ENCODE results near the gene FBN1. TPM values are rescaled to one million over a fixed set of nuclear protein-coding genes. Genes with fewer than 3 reads are reported as not detected.

FBN1 gene
- total and polyA plus RNA-seq, 4 donors, result 33.3 to 249 (median 120) TPM

DNA sequence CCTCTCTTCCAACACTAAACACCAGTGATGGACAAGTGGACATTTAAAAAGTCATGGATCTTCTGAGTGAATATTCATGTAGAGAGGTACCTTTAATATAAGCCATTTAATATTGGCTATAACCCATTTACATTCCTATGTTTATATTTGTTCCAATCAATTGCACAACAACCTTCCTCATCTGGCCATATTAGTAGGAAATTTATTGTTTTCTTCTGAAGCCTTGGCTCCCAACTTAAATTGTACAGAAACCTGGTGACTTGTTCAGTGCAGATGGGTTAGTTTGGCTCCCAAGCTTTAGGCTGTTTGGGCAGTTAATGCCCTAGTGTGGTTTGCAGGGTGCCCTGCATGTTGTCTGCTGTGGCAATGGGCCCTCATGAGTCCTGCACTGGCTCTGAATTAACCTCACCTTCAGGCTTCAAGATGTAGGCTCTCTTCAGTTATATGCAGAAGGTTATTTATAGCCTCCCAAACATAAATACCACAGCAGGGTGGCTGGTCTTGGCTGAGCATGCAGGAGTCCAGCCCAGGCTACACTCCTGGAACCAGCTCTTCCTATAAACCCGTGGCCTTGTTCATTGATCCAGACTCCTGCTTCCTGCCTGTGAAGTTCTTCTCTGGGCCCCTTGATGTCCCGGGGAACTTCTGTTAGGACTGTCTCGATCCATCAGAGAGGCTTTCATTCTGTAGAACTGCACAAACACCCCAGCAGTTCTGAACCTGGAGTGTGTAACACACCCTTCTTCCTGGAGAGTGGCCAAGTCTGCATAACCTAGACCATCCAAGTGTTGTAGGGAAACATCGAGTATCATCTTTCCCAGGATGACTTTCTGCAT, 257.3 kb downstream of the FBN1 start:
- peaks cover 3% of the 10 kb centered on the region for H3K4me1 ChIP-seq (ENCODE audit: control insufficient read depth, insufficient read depth, low read length)
- H3K36me3 ChIP-seq (ENCODE audit: control insufficient read depth, insufficient read depth, low read length), result no peaks in the 10 kb centered on the region
- WGBS (ENCODE audit: insufficient coverage), result 73% methylated on average over 3 of the region's 4 CpGs
- H3K27ac ChIP-seq (ENCODE audit: low read depth, low read length), result no peak overlapping the region
- no peak overlapping the region for H3K4me3 ChIP-seq (ENCODE audit: low read depth, low read length)
- H3K27me3 ChIP-seq (ENCODE audit: control insufficient read depth, insufficient read depth, low read length), result no peaks in the 10 kb centered on the region
- no peaks in the 10 kb centered on the region for H3K9me3 ChIP-seq (ENCODE audit: control insufficient read depth, insufficient read depth, low read length)
- DNase-seq (ENCODE audit: low read depth in 4 of 6, low spot score in 6 of 6), result peak in 1 of 6 donors; percentile 50

DNA sequence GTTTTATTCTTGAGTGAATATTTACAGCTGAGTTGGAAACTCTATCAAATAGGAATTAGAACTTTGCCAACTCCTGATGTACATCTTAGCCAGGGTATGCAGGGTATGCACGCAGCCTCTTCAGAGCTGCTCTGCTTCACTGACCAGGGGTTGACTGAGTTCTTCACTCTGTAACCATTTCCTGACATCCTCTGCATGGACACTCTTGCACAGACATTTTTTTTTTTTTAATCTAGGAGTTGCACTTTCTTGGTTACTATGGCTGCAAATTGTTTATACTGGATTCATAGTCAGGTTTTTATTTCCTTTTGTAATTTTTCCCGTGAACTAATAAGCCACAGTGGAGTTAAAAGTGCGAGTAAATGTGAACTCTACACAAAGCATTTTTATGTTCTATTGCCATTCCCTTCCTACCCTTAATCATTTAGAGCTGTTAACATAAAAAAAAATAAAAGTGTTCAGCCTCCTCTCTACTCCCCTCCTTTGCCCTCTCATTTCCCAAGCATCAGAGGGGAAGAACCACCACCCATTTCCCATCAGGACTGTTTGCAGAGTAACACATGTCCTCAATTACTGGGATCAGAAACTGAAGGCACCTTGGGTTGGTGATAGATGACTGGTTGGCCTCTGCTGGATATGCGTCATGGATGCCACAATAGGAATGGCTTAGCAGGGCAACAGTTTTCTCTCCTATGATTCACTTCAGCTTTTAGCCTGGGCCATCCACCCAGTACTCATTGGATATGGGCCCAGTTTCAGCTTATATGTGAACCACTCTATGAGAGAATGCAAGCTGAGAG, 260.3 kb downstream of the FBN1 start:
- Histone ChIP-seq H3K9me3 (ENCODE audit: control insufficient read depth, insufficient read depth, low read length) (no peaks in the 10 kb centered on the region), H3K27ac (ENCODE audit: low read depth, low read length) (peak overlapping the region; percentile 40), H3K4me1 (ENCODE audit: control insufficient read depth, insufficient read depth, low read length) (peaks cover 3% of the 10 kb centered on the region), H3K4me3 (ENCODE audit: low read depth, low read length) (no peak overlapping the region), H3K36me3 (ENCODE audit: control insufficient read depth, insufficient read depth, low read length) (no peaks in the 10 kb centered on the region), H3K27me3 (ENCODE audit: control insufficient read depth, insufficient read depth, low read length) (no peaks in the 10 kb centered on the region)
- DNase-seq (ENCODE audit: low read depth in 4 of 6, low spot score in 6 of 6), result no peak
- no CpG with 5 or more reads among the region's 4 CpGs for WGBS (ENCODE audit: insufficient coverage)

DNA sequence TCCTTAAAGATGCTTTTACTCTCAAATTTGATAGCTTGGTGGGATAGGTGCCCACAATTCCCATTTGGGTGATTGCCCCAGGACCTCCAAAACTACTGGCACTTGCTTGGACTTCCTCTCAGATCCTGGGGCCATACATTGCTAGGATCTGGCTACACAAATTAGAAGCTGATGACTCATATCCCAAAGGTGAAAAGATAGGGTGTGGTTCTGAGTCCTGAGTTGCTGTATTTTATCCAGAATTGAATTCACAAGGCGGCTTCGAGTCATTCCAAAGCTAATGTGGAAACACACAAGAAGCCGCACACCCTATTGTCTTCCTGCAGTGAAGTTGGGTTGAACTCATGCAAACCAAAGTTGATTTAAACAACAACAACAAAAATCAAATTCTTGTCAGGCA, 260.9 kb downstream of the FBN1 start:
- no peak overlapping the region for H3K27ac ChIP-seq (ENCODE audit: low read depth, low read length)
- no peak overlapping the region for H3K4me3 ChIP-seq (ENCODE audit: low read depth, low read length)
- DNase-seq (ENCODE audit: low read depth in 4 of 6, low spot score in 6 of 6), result no peak
- H3K9me3 ChIP-seq (ENCODE audit: control insufficient read depth, insufficient read depth, low read length), result no peaks in the 10 kb centered on the region
- H3K4me1 ChIP-seq (ENCODE audit: control insufficient read depth, insufficient read depth, low read length), result peaks cover 3% of the 10 kb centered on the region
- H3K36me3 ChIP-seq (ENCODE audit: control insufficient read depth, insufficient read depth, low read length), result no peaks in the 10 kb centered on the region
- H3K27me3 ChIP-seq (ENCODE audit: control insufficient read depth, insufficient read depth, low read length), result no peaks in the 10 kb centered on the region
- 67% methylated on average over 2 of the region's 3 CpGs for WGBS (ENCODE audit: insufficient coverage)

DNA sequence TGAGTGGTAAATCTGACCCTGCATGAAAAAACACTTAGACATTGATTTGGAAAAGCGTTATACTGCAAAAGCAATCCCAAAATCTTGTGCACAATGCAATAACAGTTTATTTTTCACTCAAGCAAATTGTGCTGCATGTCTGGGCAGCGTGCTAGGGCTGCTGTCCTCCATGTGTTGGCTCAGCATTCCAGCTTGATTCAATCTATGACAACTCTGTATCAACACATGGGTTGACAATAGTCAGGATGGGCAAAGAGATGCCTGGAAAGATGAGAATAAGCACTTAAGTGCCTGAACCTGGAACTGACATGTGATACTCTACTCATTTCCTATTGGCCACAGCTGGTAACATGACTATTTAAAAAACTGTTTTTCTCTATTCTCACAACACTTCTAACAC, 262.5 kb downstream of the FBN1 start:
- H3K4me3 ChIP-seq (ENCODE audit: low read depth, low read length), result no peak overlapping the region
- 100% methylated on average over 1 of the region's 2 CpGs for WGBS (ENCODE audit: insufficient coverage)
- H3K4me1 ChIP-seq (ENCODE audit: control insufficient read depth, insufficient read depth, low read length), result no peaks in the 10 kb centered on the region
- DNase-seq (ENCODE audit: low read depth in 4 of 6, low spot score in 6 of 6), result no peak
- H3K27me3 ChIP-seq (ENCODE audit: control insufficient read depth, insufficient read depth, low read length), result no peaks in the 10 kb centered on the region
- no peak overlapping the region for H3K27ac ChIP-seq (ENCODE audit: low read depth, low read length)
- H3K9me3 ChIP-seq (ENCODE audit: control insufficient read depth, insufficient read depth, low read length), result no peaks in the 10 kb centered on the region
- H3K36me3 ChIP-seq (ENCODE audit: control insufficient read depth, insufficient read depth, low read length), result no peaks in the 10 kb centered on the region

DNA sequence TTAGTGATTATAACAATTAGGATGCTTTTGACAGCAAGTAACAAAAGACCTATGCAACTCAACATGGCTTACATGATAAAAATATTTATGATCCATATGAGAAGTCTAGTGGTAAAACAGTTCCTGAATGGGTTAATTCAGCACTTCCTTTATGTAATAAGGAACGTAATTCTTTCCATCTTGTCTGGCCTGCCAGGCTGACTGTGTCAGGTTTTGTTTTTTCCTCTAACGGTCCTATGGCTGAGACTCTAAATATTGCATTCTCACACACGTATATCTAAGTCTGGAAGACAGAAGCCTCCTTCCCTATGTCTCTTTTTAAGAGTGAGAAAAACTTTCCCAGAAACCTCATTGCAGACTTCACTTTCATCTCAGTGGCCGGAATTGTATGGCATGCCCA, 263.6 kb downstream of the FBN1 start:
- no peak for DNase-seq (ENCODE audit: low read depth in 4 of 6, low spot score in 6 of 6)
- Histone ChIP-seq H3K4me3 (ENCODE audit: low read depth, low read length) (no peak overlapping the region), H3K9me3 (ENCODE audit: control insufficient read depth, insufficient read depth, low read length) (no peaks in the 10 kb centered on the region), H3K27me3 (ENCODE audit: control insufficient read depth, insufficient read depth, low read length) (no peaks in the 10 kb centered on the region), H3K4me1 (ENCODE audit: control insufficient read depth, insufficient read depth, low read length) (no peaks in the 10 kb centered on the region), H3K36me3 (ENCODE audit: control insufficient read depth, insufficient read depth, low read length) (no peaks in the 10 kb centered on the region), H3K27ac (ENCODE audit: low read depth, low read length) (no peak overlapping the region)
- no CpG with 5 or more reads among the region's 4 CpGs for WGBS (ENCODE audit: insufficient coverage)

DNA sequence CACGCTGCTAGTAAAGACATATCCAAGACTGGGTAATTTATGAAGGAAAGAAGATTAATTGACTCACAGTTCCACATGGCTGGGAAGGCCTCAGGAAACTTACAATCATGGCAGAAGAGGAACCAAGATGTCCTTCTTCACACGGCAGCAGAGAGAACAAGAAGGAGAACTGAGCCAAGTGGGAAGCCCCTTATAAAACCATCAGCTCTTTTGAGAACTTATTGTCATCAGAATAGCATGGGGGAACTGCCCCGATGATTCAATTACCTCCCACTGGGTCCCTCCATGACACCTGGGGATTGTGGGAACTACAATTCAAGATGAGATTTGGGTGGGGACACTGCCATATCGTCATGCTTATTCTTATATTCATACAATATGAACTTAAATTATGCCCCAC, 265.3 kb downstream of the FBN1 start:
- no peak overlapping the region for H3K4me3 ChIP-seq (ENCODE audit: low read depth, low read length)
- no peaks in the 10 kb centered on the region for H3K4me1 ChIP-seq (ENCODE audit: control insufficient read depth, insufficient read depth, low read length)
- no peaks in the 10 kb centered on the region for H3K36me3 ChIP-seq (ENCODE audit: control insufficient read depth, insufficient read depth, low read length)
- no peak for DNase-seq (ENCODE audit: low read depth in 4 of 6, low spot score in 6 of 6)
- H3K9me3 ChIP-seq (ENCODE audit: control insufficient read depth, insufficient read depth, low read length), result no peaks in the 10 kb centered on the region
- 71% methylated on average over 1 of the region's 4 CpGs for WGBS (ENCODE audit: insufficient coverage)
- H3K27ac ChIP-seq (ENCODE audit: low read depth, low read length), result no peak overlapping the region
- no peaks in the 10 kb centered on the region for H3K27me3 ChIP-seq (ENCODE audit: control insufficient read depth, insufficient read depth, low read length)

DNA sequence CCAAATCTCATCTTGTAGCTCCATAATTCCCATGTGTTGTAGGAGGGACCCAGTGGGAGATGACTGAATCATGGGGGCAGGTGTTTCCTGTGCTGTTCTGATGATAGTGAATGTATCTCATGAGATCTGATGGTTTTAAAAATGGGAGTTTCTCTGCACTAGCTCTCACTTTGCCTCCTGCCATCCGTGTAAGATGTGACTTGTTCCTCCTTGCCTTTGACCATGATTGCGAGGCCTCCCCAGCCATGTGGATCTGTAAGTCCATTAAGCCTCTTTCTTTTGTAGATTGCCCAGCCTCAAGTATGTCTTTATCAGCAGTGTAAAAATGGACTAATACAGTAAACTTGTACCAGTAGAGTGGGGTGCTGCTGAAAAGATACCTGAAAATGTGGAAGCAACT, 269.7 kb downstream of the FBN1 start:
- WGBS (ENCODE audit: insufficient coverage), result 83% methylated on average over 2 of the region's 2 CpGs
- Histone ChIP-seq H3K27ac (ENCODE audit: low read depth, low read length) (no peak overlapping the region), H3K27me3 (ENCODE audit: control insufficient read depth, insufficient read depth, low read length) (no peaks in the 10 kb centered on the region), H3K4me1 (ENCODE audit: control insufficient read depth, insufficient read depth, low read length) (no peaks in the 10 kb centered on the region), H3K4me3 (ENCODE audit: low read depth, low read length) (no peak overlapping the region), H3K9me3 (ENCODE audit: control insufficient read depth, insufficient read depth, low read length) (no peaks in the 10 kb centered on the region), H3K36me3 (ENCODE audit: control insufficient read depth, insufficient read depth, low read length) (no peaks in the 10 kb centered on the region)
- DNase-seq (ENCODE audit: low read depth in 4 of 6, low spot score in 6 of 6), result no peak

DNA sequence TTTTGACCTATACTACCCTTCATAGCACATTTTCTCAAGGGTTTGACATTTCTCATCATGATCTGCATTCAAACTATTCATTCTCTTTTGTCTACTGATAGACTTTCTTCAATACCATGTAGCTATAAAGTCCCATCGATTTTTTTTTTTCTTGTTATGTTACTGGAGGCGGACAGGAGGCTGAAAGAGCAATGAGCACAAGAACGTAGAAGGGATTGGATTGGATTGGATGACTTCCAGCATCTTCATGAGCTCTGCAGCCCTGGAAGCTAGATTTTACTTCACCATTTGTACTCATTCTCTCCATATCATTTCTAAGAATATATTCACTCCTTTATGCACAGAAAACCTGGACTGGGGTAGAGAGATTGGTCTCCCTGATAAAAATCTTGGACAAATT, 271.0 kb downstream of the FBN1 start:
- no peak overlapping the region for H3K4me3 ChIP-seq (ENCODE audit: low read depth, low read length)
- no peak for DNase-seq (ENCODE audit: low read depth in 4 of 6, low spot score in 6 of 6)
- H3K27me3 ChIP-seq (ENCODE audit: control insufficient read depth, insufficient read depth, low read length), result no peaks in the 10 kb centered on the region
- H3K36me3 ChIP-seq (ENCODE audit: control insufficient read depth, insufficient read depth, low read length), result no peaks in the 10 kb centered on the region
- H3K4me1 ChIP-seq (ENCODE audit: control insufficient read depth, insufficient read depth, low read length), result no peaks in the 10 kb centered on the region
- no peak overlapping the region for H3K27ac ChIP-seq (ENCODE audit: low read depth, low read length)
- WGBS (ENCODE audit: insufficient coverage), result no CpG with 5 or more reads among the region's 3 CpGs
- H3K9me3 ChIP-seq (ENCODE audit: control insufficient read depth, insufficient read depth, low read length), result no peaks in the 10 kb centered on the region

DNA sequence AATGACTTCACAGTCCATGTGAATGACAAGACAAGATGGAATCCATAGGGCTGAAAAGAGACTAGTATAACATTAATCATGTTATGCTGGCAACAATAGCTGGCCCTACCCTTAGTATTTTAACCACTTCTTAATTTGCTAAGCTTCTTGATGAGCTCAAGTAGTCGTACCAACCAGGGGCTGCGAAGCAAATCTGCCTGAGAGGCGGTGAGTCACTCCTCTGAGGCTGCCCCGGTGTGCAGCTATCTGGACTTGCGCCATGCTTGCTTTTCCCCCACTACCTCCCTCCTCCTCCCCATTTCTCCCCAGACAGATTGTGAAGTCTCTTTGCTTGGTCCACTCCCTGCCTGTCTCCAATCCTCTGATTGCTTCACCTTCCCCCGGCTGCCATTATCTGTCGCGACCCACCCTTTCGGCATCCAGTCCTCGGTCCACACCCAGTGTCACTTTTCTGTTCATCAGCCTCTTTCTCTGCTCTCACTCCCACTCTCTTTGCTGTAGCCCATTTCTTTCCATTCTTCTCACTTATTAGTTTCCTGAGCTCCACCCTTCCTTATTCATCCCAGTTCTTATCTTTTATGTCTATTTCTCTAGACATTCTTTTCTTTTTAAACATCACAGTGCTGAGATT, 271.6 kb downstream of the FBN1 start:
- no peak for DNase-seq (ENCODE audit: low read depth in 4 of 6, low spot score in 6 of 6)
- H3K4me3 ChIP-seq (ENCODE audit: low read depth, low read length), result no peak overlapping the region
- H3K27me3 ChIP-seq (ENCODE audit: control insufficient read depth, insufficient read depth, low read length), result no peaks in the 10 kb centered on the region
- no peaks in the 10 kb centered on the region for H3K4me1 ChIP-seq (ENCODE audit: control insufficient read depth, insufficient read depth, low read length)
- WGBS (ENCODE audit: insufficient coverage), result 88% methylated on average over 10 of the region's 10 CpGs
- H3K9me3 ChIP-seq (ENCODE audit: control insufficient read depth, insufficient read depth, low read length), result no peaks in the 10 kb centered on the region
- no peak overlapping the region for H3K27ac ChIP-seq (ENCODE audit: low read depth, low read length)
- no peaks in the 10 kb centered on the region for H3K36me3 ChIP-seq (ENCODE audit: control insufficient read depth, insufficient read depth, low read length)

Data from spinal cord (tissue), 10 donors.